Smooth muscle cell (in vitro differentiated cells): ENCODE results near the gene DTWD2. TPM values are rescaled to one million over a fixed set of nuclear protein-coding genes. Genes with fewer than 3 reads are reported as not detected.

Source experiments
- DNase-seq: peaks from one replicate; lab custom pipeline; 2025; ENCODE audit not compliant: unreplicated experiment; lab: John Stamatoyannopoulos, UW
- H2AFZ ChIP-seq: fragments of 200-600 bp; sonication (generic); 2 replicates; pipeline ENCODE4 v1.6.0; 2016; ENCODE audit warnings: antibody characterized with exemption, low read depth, mild to moderate bottlenecking
- H3F3A ChIP-seq: fragments of 200-600 bp; sonication (generic); 2 replicates; pipeline ENCODE4 v1.6.0; 2017; ENCODE audit warnings: antibody characterized with exemption, low read depth
- H3K27ac ChIP-seq: fragments of 200-600 bp; sonication (generic); 2 replicates; pipeline ENCODE4 v1.5.1; 2016; ENCODE audit warnings: low read depth, mild to moderate bottlenecking
- H3K27me3 ChIP-seq: fragments of 200-600 bp; sonication (generic); 2 replicates; pipeline ENCODE4 v1.6.1; 2016; ENCODE audit warnings: low read depth, mild to moderate bottlenecking
- H3K36me3 ChIP-seq: fragments of 200-600 bp; sonication (generic); 2 replicates; pipeline ENCODE4 v1.5.1; 2016; ENCODE audit warnings: low read depth
- H3K4me1 ChIP-seq: fragments of 200-600 bp; sonication (generic); 2 replicates; pipeline ENCODE4 v1.5.1; 2016; ENCODE audit warnings: low read depth
- H3K4me2 ChIP-seq: fragments of 200-600 bp; sonication (generic); 2 replicates; pipeline ENCODE4 v1.6.0; 2016; ENCODE audit warnings: mild to moderate bottlenecking
- H3K4me3 ChIP-seq: fragments of 200-600 bp; sonication (generic); 2 replicates; pipeline ENCODE4 v1.5.1; 2016; ENCODE audit warnings: mild to moderate bottlenecking
- H3K79me2 ChIP-seq: fragments of 200-600 bp; sonication (generic); 2 replicates; pipeline ENCODE4 v1.6.0; 2016; ENCODE audit warnings: low read depth, mild to moderate bottlenecking
- H3K9ac ChIP-seq: fragments of 200-600 bp; sonication (generic); 2 replicates; pipeline ENCODE4 v1.6.0; 2016; ENCODE audit warnings: low read depth
- H3K9me3 ChIP-seq: fragments of 200-600 bp; sonication (generic); replicated peaks from 2 replicates; pipeline ENCODE4 v1.5.1; 2016; ENCODE audit warnings: low read depth
- H4K20me1 ChIP-seq: fragments of 200-600 bp; sonication (generic); 2 replicates; pipeline ENCODE4 v1.6.0; 2016; ENCODE audit warnings: low read depth
- CTCF ChIP-seq: fragments of 200-600 bp; sonication (generic); IDR thresholded peaks from 2 replicates; pipeline ENCODE4 v1.5.1; 2017; ENCODE audit warnings: borderline replicate concordance, mild to moderate bottlenecking, antibody characterized with exemption; ENCODE audit not compliant: insufficient read depth, poor library complexity, severe bottlenecking
- WGBS: methylation state at CpG from one replicate; pipeline ENCODE4 v1.1.7; 2016; ENCODE audit warnings: low lambda C conversion rate; 5-methylcytosine and 5-hydroxymethylcytosine counted together
- polyA plus RNA-seq: library from polyadenylated mRNA; unstranded; fragments of >200 nt; fragmentation: Nextera tagmentation; extraction: Ambion mirVana; gene quantifications from 2 replicates; pipeline ENCODE4 v1.2.1, GENCODE V29; 2016
- total RNA-seq: library from RNA; depleted of rRNA; stranded (reverse); fragments of >200 nt; gene quantifications from 2 replicates; pipeline ENCODE4 v1.2.3, GENCODE V29; 2014

DTWD2 gene
- total and polyA plus RNA-seq, 2 experiments from 2014 or later: 0.58 to 1.7 TPM

- 61% methylated on average over 3 of the region's 3 CpGs for WGBS
These were observed 192.3 kb downstream of the DTWD2 start for GRCh38 chr5:118796081-118796480.

GRCh38 chr5:118794281-118794680 lies 194.1 kb downstream of the DTWD2 start:
- no peaks in the 10 kb centered on the region for H3K36me3 ChIP-seq
- no peak overlapping the region for H3K27ac ChIP-seq
- no peaks in the 10 kb centered on the region for H3K79me2 ChIP-seq
- peaks cover 6% of the 10 kb centered on the region for H3K4me1 ChIP-seq
- H3K9ac ChIP-seq: no peak overlapping the region
- 80% methylated on average over 3 of the region's 3 CpGs for WGBS
- H3K4me2 ChIP-seq: no peak overlapping the region
- H3K9me3 ChIP-seq: no peaks in the 10 kb centered on the region
- no peak overlapping the region for H2AFZ ChIP-seq
- DNase-seq: no peak
- H3K27me3 ChIP-seq: no peaks in the 10 kb centered on the region
- H3F3A ChIP-seq: no peaks in the 10 kb centered on the region
- no peak overlapping the region for H3K4me3 ChIP-seq
- H4K20me1 ChIP-seq: no peaks in the 10 kb centered on the region
- TF ChIP-seq CTCF: no peak

More at GRCh38 chr5:118796081-118796480, 192.3 kb downstream of the DTWD2 start:
- Histone ChIP-seq H4K20me1 (no peaks in the 10 kb centered on the region), H3K27me3 (no peaks in the 10 kb centered on the region), H3K79me2 (no peaks in the 10 kb centered on the region), H3K9me3 (no peaks in the 10 kb centered on the region), H3K4me3 (no peak overlapping the region), H3K36me3 (no peaks in the 10 kb centered on the region), H3F3A (no peaks in the 10 kb centered on the region), H3K27ac (no peak overlapping the region), H3K4me1 (peaks cover 6% of the 10 kb centered on the region), H2AFZ (no peak overlapping the region), H3K9ac (no peak overlapping the region), H3K4me2 (no peak overlapping the region)
- no peak for DNase-seq
- no peak for TF ChIP-seq CTCF

GRCh38 chr5:118793652-118794051 lies 194.7 kb downstream of the DTWD2 start:
- 79% methylated on average over 2 of the region's 2 CpGs for WGBS
- peaks cover 6% of the 10 kb centered on the region for H3K4me1 ChIP-seq
- no peak for DNase-seq
- H3K4me2 ChIP-seq: no peak overlapping the region
- no peaks in the 10 kb centered on the region for H3K27me3 ChIP-seq
- no peak for TF ChIP-seq CTCF
- no peaks in the 10 kb centered on the region for H4K20me1 ChIP-seq
- H3K9ac ChIP-seq: no peak overlapping the region
- H3K4me3 ChIP-seq: no peak overlapping the region
- H2AFZ ChIP-seq: no peak overlapping the region
- no peaks in the 10 kb centered on the region for H3K9me3 ChIP-seq
- no peaks in the 10 kb centered on the region for H3K36me3 ChIP-seq
- H3K79me2 ChIP-seq: no peaks in the 10 kb centered on the region
- no peak overlapping the region for H3K27ac ChIP-seq
- no peaks in the 10 kb centered on the region for H3F3A ChIP-seq

GRCh38 chr5:118793091-118793490 lies 195.3 kb downstream of the DTWD2 start:
- Histone ChIP-seq H3K36me3 (no peaks in the 10 kb centered on the region), H2AFZ (no peak overlapping the region), H3K9ac (no peak overlapping the region), H4K20me1 (no peaks in the 10 kb centered on the region), H3F3A (no peaks in the 10 kb centered on the region), H3K4me2 (no peak overlapping the region), H3K9me3 (no peaks in the 10 kb centered on the region), H3K4me1 (peaks cover 6% of the 10 kb centered on the region), H3K4me3 (no peak overlapping the region), H3K27me3 (no peaks in the 10 kb centered on the region), H3K79me2 (no peaks in the 10 kb centered on the region), H3K27ac (no peak overlapping the region)
- no peak for TF ChIP-seq CTCF
- no peak for DNase-seq
- 75% methylated on average over 3 of the region's 3 CpGs for WGBS
